H1 (cell line): ENCODE results near the gene PIEZO1. TPM values are rescaled to one million over a fixed set of nuclear protein-coding genes. Genes with fewer than 3 reads are reported as not detected.

Experiments
- CTCF ChIA-PET: fragments of 300-600 bp; sonication (Branson Sonifier 250); formaldehyde crosslinking; loops from one replicate; lab custom pipeline; 2021; ENCODE audit not compliant: partially characterized antibody; lab: Charles Lee
- POLR2A ChIA-PET: fragments of 300-600 bp; sonication (Branson Sonifier 250); formaldehyde crosslinking; loops from one replicate; lab custom pipeline; 2021; ENCODE audit warnings: inconsistent platforms; ENCODE audit not compliant: partially characterized antibody; lab: Charles Lee
- DNase-seq, 2 experiments: peaks; one replicate each; pipeline versions ENCODE4 v3.0.0 to v3.0.0-alpha.2; 2010 to 2022; ENCODE audit warnings: low spot score in 2 of 2, low read depth in 1 of 2, mixed read lengths in 1 of 2
- FAIRE-seq: peaks from 2 replicates; lab custom pipeline; 2011; peaks lifted over from hg19 to GRCh38; lab: Jason Lieb, UNC
- H2AFZ ChIP-seq: 2 replicates; pipeline ENCODE4 v1.8.1; 2012; ENCODE audit warnings: low read length, inconsistent platforms
- H2AK5ac ChIP-seq: 2 replicates; pipeline ENCODE4 v1.6.1; 2013; ENCODE audit warnings: low read depth, low read length
- H2BK120ac ChIP-seq: replicated peaks from 2 replicates; pipeline ENCODE3; 2013; ENCODE audit warnings: low read depth, low read length, inconsistent platforms
- H2BK12ac ChIP-seq: 2 replicates; pipeline ENCODE4 v1.6.1; 2013; ENCODE audit warnings: low read depth, low read length
- H2BK15ac ChIP-seq: 2 replicates; pipeline ENCODE4 v1.6.1; 2013; ENCODE audit warnings: low read length
- H2BK20ac ChIP-seq: 2 replicates; pipeline ENCODE4 v1.6.1; 2013; ENCODE audit warnings: low read length
- H2BK5ac ChIP-seq: 2 replicates; pipeline ENCODE4 v1.6.1; 2013; ENCODE audit warnings: low read depth, low read length
- H3K14ac ChIP-seq: 2 replicates; pipeline ENCODE4 v1.6.1; 2013; ENCODE audit warnings: inconsistent platforms; ENCODE audit not compliant: insufficient read length
- H3K18ac ChIP-seq: 2 replicates; pipeline ENCODE4 v1.6.1; 2013; ENCODE audit warnings: low read length; ENCODE audit errors: extremely low read depth
- H3K23ac ChIP-seq: 2 replicates; pipeline ENCODE4 v1.6.1; 2013; ENCODE audit warnings: inconsistent platforms; ENCODE audit not compliant: insufficient read length
- H3K23me2 ChIP-seq: 2 replicates; pipeline ENCODE4 v1.6.1; 2013; ENCODE audit warnings: low read depth, low read length
- H3K27ac ChIP-seq: 2 replicates; pipeline ENCODE4 v1.6.1; 2011; ENCODE audit warnings: low read depth, low read length, inconsistent platforms
- H3K27me3 ChIP-seq, 4 experiments: replicated peaks in 1 of 4; 1 replicate in 1 of 4; 2 replicates in 3 of 4; pipeline versions ENCODE4 v1.6.1 to v1.8.1; 2011 to 2013; ENCODE audit warnings: low read length in 3 of 4, mild to moderate bottlenecking in 3 of 4, inconsistent platforms in 2 of 4, mixed read lengths in 2 of 4, moderate library complexity in 1 of 4; ENCODE audit not compliant: control insufficient read depth in 3 of 4, insufficient read depth in 3 of 4; ENCODE audit errors: extremely low read depth in 1 of 4
- H3K36me3 ChIP-seq, 4 experiments: 2 replicates each; pipeline versions ENCODE4 v1.6.1 to v1.8.1; 2011 to 2013; ENCODE audit warnings: mild to moderate bottlenecking in 4 of 4, low read length in 3 of 4, moderate library complexity in 2 of 4, control low read depth in 1 of 4, inconsistent platforms in 1 of 4; ENCODE audit not compliant: insufficient read depth in 4 of 4, control insufficient read depth in 2 of 4
- H3K4ac ChIP-seq: replicated peaks from 2 replicates; pipeline ENCODE3; 2013; ENCODE audit warnings: low read length, low read depth, mixed read lengths, inconsistent platforms; ENCODE audit not compliant: insufficient read length
- H3K4me1 ChIP-seq, 4 experiments: replicated peaks in 1 of 4; 1 replicate in 1 of 4; 2 replicates in 3 of 4; pipeline versions ENCODE4 v1.6.1 to v1.8.1; 2011 to 2013; ENCODE audit warnings: low read length in 3 of 4, inconsistent platforms in 2 of 4, mixed read lengths in 1 of 4; ENCODE audit not compliant: insufficient read depth in 4 of 4, control insufficient read depth in 3 of 4
- H3K4me2 ChIP-seq, 2 experiments: 2 replicates each; pipeline versions ENCODE4 v1.6.1 to v1.8.1; 2011 to 2013; ENCODE audit warnings: low read depth in 2 of 2, low read length in 2 of 2, control low read depth in 1 of 2, inconsistent platforms in 1 of 2, mild to moderate bottlenecking in 1 of 2; ENCODE audit not compliant: insufficient read depth in 1 of 2
- H3K4me3 ChIP-seq, 4 experiments: fragments of 200-600, 300-600 bp in 1 of 4; sonication (generic), shearing (Covaris generic), sonication (Bioruptor Twin) in 1 of 4; 2 replicates each; pipeline versions ENCODE4 v1.5.1 to v1.8.1; 2011 to 2016; ENCODE audit warnings: low read length in 4 of 4, low read depth in 3 of 4, control low read depth in 2 of 4, inconsistent platforms in 2 of 4, mild to moderate bottlenecking in 2 of 4, mixed read lengths in 1 of 4, moderate library complexity in 1 of 4; ENCODE audit not compliant: insufficient read depth in 2 of 4; ENCODE audit errors: extremely low read depth in 1 of 4
- H3K56ac ChIP-seq: replicated peaks from 2 replicates; pipeline ENCODE3; 2013; ENCODE audit warnings: low read depth, mild to moderate bottlenecking, mixed read lengths, low read length, inconsistent platforms; ENCODE audit not compliant: insufficient read length
- H3K79me1 ChIP-seq: 2 replicates; pipeline ENCODE4 v1.6.1; 2013; ENCODE audit warnings: low read depth, low read length, control low read depth
- H3K79me2 ChIP-seq, 2 experiments: 2 replicates each; pipeline versions ENCODE4 v1.6.1 to v1.8.1; 2012 to 2013; ENCODE audit warnings: low read length in 2 of 2, mild to moderate bottlenecking in 2 of 2, inconsistent platforms in 1 of 2; ENCODE audit not compliant: insufficient read depth in 2 of 2, control insufficient read depth in 1 of 2
- H3K9ac ChIP-seq, 4 experiments: replicated peaks in 1 of 4; 1 replicate in 1 of 4; 2 replicates in 3 of 4; pipeline versions ENCODE4 v1.6.1 to v1.8.1; 2011 to 2013; ENCODE audit warnings: low read depth in 3 of 4, low read length in 3 of 4, control low read depth in 2 of 4, mild to moderate bottlenecking in 2 of 4, moderate library complexity in 2 of 4, inconsistent platforms in 1 of 4; ENCODE audit errors: extremely low read depth in 1 of 4
- H3K9me3 ChIP-seq, 2 experiments: 2 replicates each; pipeline versions ENCODE4 v1.6.1 to v1.8.1; 2012 to 2013; ENCODE audit warnings: mild to moderate bottlenecking in 2 of 2, moderate library complexity in 2 of 2, control low read depth in 1 of 2, inconsistent platforms in 1 of 2, low read depth in 1 of 2, low read length in 1 of 2, mixed read lengths in 1 of 2; ENCODE audit not compliant: insufficient read depth in 2 of 2
- H4K20me1 ChIP-seq, 2 experiments: replicated peaks in 1 of 2; 2 replicates each; pipeline versions ENCODE3 to v1.8.1; 2011 to 2013; ENCODE audit warnings: inconsistent platforms in 2 of 2, low read length in 2 of 2, mild to moderate bottlenecking in 1 of 2; ENCODE audit not compliant: insufficient read depth in 2 of 2, control insufficient read depth in 1 of 2
- H4K5ac ChIP-seq: 2 replicates; pipeline ENCODE4 v1.6.1; 2013; ENCODE audit warnings: low read length, low read depth, mixed read lengths, inconsistent platforms; ENCODE audit not compliant: insufficient read length
- H4K8ac ChIP-seq: 2 replicates; pipeline ENCODE4 v1.8.0; 2013; ENCODE audit warnings: mild to moderate bottlenecking, moderate library complexity, low read length, inconsistent platforms; ENCODE audit not compliant: insufficient read depth; ENCODE audit errors: extremely low read depth
- H4K91ac ChIP-seq: replicated peaks from 2 replicates; pipeline ENCODE3; 2013; ENCODE audit warnings: low read length, mixed read lengths, inconsistent platforms; ENCODE audit not compliant: insufficient read length
- ASH2L ChIP-seq: fragments of 200-600, 300-600 bp; sonication (generic); IDR thresholded peaks from one replicate; pipeline ENCODE4 v1.7.1; 2017; ENCODE audit warnings: low read length
- CBX5 ChIP-seq: fragments of 300-800, 300-1000 bp; sonication (generic); IDR thresholded peaks from 2 replicates; pipeline ENCODE4 v1.7.1; 2016; ENCODE audit warnings: antibody characterized with exemption, low read length, low read depth
- CHD2 ChIP-seq: IDR thresholded peaks from 2 replicates; pipeline ENCODE4 v1.6.1; 2012; ENCODE audit warnings: low read length, improper control_type of control experiment
- GABPA ChIP-seq: IDR thresholded peaks from 2 replicates; pipeline ENCODE4 v1.6.1; 2011; ENCODE audit warnings: mild to moderate bottlenecking, low read length, moderate library complexity, borderline replicate concordance; ENCODE audit not compliant: insufficient read depth
- GTF2F1 ChIP-seq: IDR thresholded peaks from 2 replicates; pipeline ENCODE4 v1.6.1; 2012; ENCODE audit warnings: low read depth, low read length, improper control_type of control experiment, borderline replicate concordance
- KDM1A ChIP-seq: fragments of 200-600, 300-600 bp; sonication (generic); IDR thresholded peaks from 2 replicates; pipeline ENCODE4 v1.7.1; 2016; ENCODE audit warnings: mild to moderate bottlenecking, low read length, borderline replicate concordance
- MAX ChIP-seq: IDR thresholded peaks from 2 replicates; pipeline ENCODE4 v1.6.1; 2012; ENCODE audit warnings: inconsistent platforms
- PHF8 ChIP-seq: fragments of 200-600 bp; sonication (generic); conservative IDR thresholded peaks from 2 replicates; pipeline ENCODE4 v1.7.1; 2012; ENCODE audit warnings: low read depth, mild to moderate bottlenecking, inconsistent platforms, low read length, moderate library complexity
- POLR2AphosphoS5 ChIP-seq: IDR thresholded peaks from 2 replicates; pipeline ENCODE4 v1.6.1; 2011; ENCODE audit warnings: low read depth, low read length
- SIX5 ChIP-seq: IDR thresholded peaks from 2 replicates; pipeline ENCODE4 v1.6.1; 2011; ENCODE audit warnings: mild to moderate bottlenecking, low read depth, low read length
- SP1 ChIP-seq: IDR thresholded peaks from 2 replicates; pipeline ENCODE4 v1.6.1; 2011; ENCODE audit warnings: low read depth, low read length
- TCF12 ChIP-seq: IDR thresholded peaks from 2 replicates; pipeline ENCODE4 v1.6.1; 2011; ENCODE audit warnings: low read depth, mild to moderate bottlenecking, low read length
- WGBS, 2 experiments: shearing (Covaris generic) in 1 of 2; methylation state at CpG; one replicate each; pipeline versions ENCODE4 v1.1.6 to v1.1.7; 2013 to 2015; ENCODE audit warnings: low lambda C conversion rate in 2 of 2, mixed read lengths in 2 of 2, inconsistent platforms in 1 of 2, low coverage in 1 of 2, missing lambda C conversion rate in 1 of 2; ENCODE audit not compliant: insufficient replicate concordance in 2 of 2, insufficient coverage in 1 of 2, insufficient read length in 1 of 2; ENCODE audit errors: extremely low coverage in 1 of 2, missing lambda C conversion rate in 1 of 2; 5-methylcytosine and 5-hydroxymethylcytosine counted together
- polyA plus RNA-seq, 7 experiments: library from polyadenylated mRNA; depleted of rRNA in 3 of 7; stranded (reverse) in 5 of 7; unstranded in 2 of 7; fragments of >200 nt in 5 of 7; fragments of 200-250 nt in 2 of 7; gene quantifications; 1 replicate in 5 of 7; 2 replicates in 1 of 7; 4 replicates in 1 of 7; pipeline versions ENCODE4 v1.2.1 to v1.2.3, GENCODE V29; 2011 to 2013; ENCODE audit warnings: missing spikeins in 2 of 7, mixed read lengths in 2 of 7
- total RNA-seq: library from RNA; stranded (reverse); fragmentation: NEBNext Ultra II Directional; extraction: Animal tissue kit (Norgen Biotek cat#: 25700); gene quantifications from 2 replicates; pipeline ENCODE4 v1.2.1, GENCODE V29; 2021

Gene PIEZO1
- total and polyA plus RNA-seq, 2 of the 8 experiments (the other 6 are each of a cell fraction or from before 2014, with no cell fraction given), result 42.3 to 67.5 TPM

- Histone ChIP-seq H4K8ac (no peak overlapping the region), H4K5ac (no peak overlapping the region), H3K4me1 (peaks cover 0 to 6% (median 3%) of the 10 kb centered on the region in 4 experiments; a peak in 4 of 7 replicates), H3K56ac (no peak overlapping the region), H4K20me1 (peaks cover 2 to 4% of the 10 kb centered on the region in 2 experiments), H2AFZ (no peak overlapping the region), H2BK5ac (no peak overlapping the region), H3K23ac (no peak overlapping the region), H3K18ac (no peak overlapping the region), H3K23me2 (peaks cover 11% of the 10 kb centered on the region; the same call in 1 of the 2 replicates), H3K27me3 (no peaks in the 10 kb centered on the region), H2BK120ac (no peak overlapping the region), H2BK20ac (no peak overlapping the region), H4K91ac (no peak overlapping the region), H3K4ac (no peak overlapping the region), H2AK5ac (no peak overlapping the region), H3K79me2 (peaks cover 0 to 20% of the 10 kb centered on the region in 2 experiments; a peak in 2 of 4 replicates), H3K9me3 (no peaks in the 10 kb centered on the region), H2BK15ac (no peak overlapping the region), H3K36me3 (peaks cover 0 to 15% (median 4%) of the 10 kb centered on the region in 4 experiments; a peak in 4 of 8 replicates), H3K79me1 (peaks cover 7% of the 10 kb centered on the region; the same call in 1 of the 2 replicates), H3K27ac (no peak overlapping the region), H3K4me2 (no peak overlapping the region), H3K14ac (no peak overlapping the region), H3K4me3 (no peak overlapping the region), H2BK12ac (no peak overlapping the region), H3K9ac (no peak overlapping the region)
- FAIRE-seq (no peak), DNase-seq (no peak)
- ChIA-PET CTCF (interaction anchor here (0.6 to 2.2 kb wide), 9 partner anchors 8 to 143 kb away, joined by 3 to 7 read pairs (median 3); no protein-coding TSS in a partner anchor), POLR2A (interaction anchor here (1.0 to 1.4 kb wide), 4 partner anchors 14 to 108 kb away, joined by 3 read pairs; partner anchors contain the start of gene MVD)
- WGBS, 2 experiments, result 91% methylated on average over 30 of the region's 30 CpGs; no CpG with 5 or more reads in 1 of the 2 experiments
- no peak for TF ChIP-seq ASH2L
- no peak for TF ChIP-seq CHD2
- no peak for TF ChIP-seq POLR2AphosphoS5
- TF ChIP-seq CBX5, result no peak
- no peak for TF ChIP-seq GTF2F1
- no peak for TF ChIP-seq MAX
- no peak for TF ChIP-seq SP1
- no peak for TF ChIP-seq GABPA
- TF ChIP-seq KDM1A, result no peak
- no peak for TF ChIP-seq SIX5
- no peak for TF ChIP-seq TCF12
- no peak for TF ChIP-seq PHF8
Observed at GRCh38 chr16:88701581-88702370, 83.2 kb downstream of the PIEZO1 start.
